GM12872 (cell line): ENCODE results near the gene GADD45B.

Source experiments
- TF ChIP-seq, protein P1 (sequence below): IDR thresholded peaks from 3 replicates; pipeline ENCODE4 v1.5.1; 2011; ENCODE audit warnings: low read depth, mild to moderate bottlenecking, low read length, moderate library complexity; ENCODE audit not compliant: insufficient read depth

The GADD45B gene

GRCh38 chr19:2438178-2438577 lies 37.7 kb upstream of the GADD45B start:
- TF ChIP-seq, protein P1, sequence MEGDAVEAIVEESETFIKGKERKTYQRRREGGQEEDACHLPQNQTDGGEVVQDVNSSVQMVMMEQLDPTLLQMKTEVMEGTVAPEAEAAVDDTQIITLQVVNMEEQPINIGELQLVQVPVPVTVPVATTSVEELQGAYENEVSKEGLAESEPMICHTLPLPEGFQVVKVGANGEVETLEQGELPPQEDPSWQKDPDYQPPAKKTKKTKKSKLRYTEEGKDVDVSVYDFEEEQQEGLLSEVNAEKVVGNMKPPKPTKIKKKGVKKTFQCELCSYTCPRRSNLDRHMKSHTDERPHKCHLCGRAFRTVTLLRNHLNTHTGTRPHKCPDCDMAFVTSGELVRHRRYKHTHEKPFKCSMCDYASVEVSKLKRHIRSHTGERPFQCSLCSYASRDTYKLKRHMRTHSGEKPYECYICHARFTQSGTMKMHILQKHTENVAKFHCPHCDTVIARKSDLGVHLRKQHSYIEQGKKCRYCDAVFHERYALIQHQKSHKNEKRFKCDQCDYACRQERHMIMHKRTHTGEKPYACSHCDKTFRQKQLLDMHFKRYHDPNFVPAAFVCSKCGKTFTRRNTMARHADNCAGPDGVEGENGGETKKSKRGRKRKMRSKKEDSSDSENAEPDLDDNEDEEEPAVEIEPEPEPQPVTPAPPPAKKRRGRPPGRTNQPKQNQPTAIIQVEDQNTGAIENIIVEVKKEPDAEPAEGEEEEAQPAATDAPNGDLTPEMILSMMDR = no peak

GRCh38 chr19:2440515-2440914 lies 35.4 kb upstream of the GADD45B start:
- TF ChIP-seq, protein P1 = no peak

- TF ChIP-seq, protein P1 = no peak
Measured at GRCh38 chr19:2441096-2441752, 34.7 kb upstream of the GADD45B start.

GRCh38 chr19:2443116-2443784 lies 32.7 kb upstream of the GADD45B start:
- TF ChIP-seq, protein P1 = no peak

DNA sequence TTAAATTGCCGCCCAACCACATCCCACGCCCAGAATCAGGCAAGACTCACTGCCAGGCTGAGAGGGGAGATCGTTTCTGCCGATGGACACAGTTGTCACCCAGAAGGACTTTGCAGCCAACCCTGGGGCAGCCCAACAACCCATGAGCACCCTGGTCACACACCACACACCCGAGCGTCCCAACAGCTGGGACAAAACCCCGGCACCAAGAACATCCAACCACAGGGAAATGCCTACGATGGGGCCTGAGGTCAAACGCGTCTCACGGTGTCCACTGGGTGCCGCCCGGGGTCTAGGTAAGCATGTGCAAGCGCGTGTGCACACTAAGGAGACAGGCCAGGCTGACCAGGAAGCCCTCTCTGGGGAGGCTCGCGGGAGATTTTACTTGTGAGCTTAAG lies 32.1 kb upstream of the GADD45B start:
- TF ChIP-seq, protein P1 = no peak

DNA sequence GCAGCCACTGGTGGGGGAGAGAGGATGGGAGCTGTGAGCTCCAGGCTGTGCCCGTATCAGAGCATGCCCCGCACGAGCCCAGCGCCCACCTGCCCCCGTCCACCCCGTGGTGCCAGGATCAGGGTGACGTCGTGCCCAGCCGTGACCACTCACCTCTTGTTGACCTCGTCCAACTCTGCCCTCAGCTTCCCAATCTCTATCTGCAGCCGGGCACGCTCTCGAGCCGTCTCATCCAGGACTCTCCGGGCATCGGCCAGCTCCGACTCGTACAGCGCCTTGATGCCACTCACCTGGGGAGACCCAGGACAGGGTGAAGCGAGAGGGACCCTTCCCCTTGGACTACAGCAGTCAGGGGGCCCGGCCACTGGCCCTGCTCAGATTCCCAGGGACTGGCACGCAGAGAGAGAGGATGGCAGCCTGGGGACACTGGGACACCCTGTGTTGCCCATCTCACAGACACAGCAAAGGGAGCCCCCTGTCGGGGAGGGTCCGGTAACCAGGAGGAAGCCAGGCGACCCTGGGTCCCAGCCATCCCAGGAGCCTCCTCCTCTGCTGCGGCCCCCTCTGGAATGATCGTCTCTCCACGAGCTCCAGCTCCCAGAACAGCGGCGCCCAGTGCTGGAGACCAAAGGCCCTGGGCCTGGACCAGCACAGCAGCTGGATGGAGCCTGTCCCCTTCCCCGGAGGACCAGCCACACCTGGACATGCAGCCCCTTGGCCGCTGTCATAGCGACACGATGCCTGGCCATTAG lies 31.5 kb upstream of the GADD45B start:
- TF ChIP-seq, protein P1 = no peak

DNA sequence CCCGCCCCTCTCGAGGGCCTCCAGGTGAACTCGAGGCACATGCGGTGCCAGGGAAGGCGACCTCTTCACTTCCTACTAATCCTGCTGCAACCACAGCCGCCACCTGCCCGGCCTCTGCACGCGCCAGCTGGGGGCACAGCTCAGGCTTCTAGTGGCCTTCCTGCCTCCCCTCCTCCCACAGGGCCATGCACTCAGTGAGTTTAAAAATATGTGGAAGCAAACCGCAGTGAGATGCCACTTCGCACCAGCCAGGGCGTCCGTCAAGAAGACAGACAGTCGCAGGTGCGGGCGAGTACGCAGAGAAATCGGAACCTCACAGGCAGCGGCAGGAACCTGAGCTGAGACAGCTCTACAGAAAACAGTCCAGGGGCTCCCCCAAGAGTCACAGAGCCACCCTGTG lies 29.5 kb upstream of the GADD45B start:
- TF ChIP-seq, protein P1 = no peak
